HepG2 (cell line): Measurements from ENCODE around the gene IQCH. TPM values are rescaled to one million over a fixed set of nuclear protein-coding genes. Genes with fewer than 3 reads are reported as not detected.

Source experiments
- ATAC-seq: fragments of 200-7000 bp; cut with Tn5 transposase; 3 replicates; pipeline ENCODE4 v1.9.1; 2020; ENCODE audit warnings: mild to moderate bottlenecking, moderate library complexity
- BruUV-seq: library from RNA; stranded (reverse); fragments of 400-500 nt; replicated peaks from 2 replicates; lab custom pipeline; 2021; lab: Mats Ljungman, UMichigan
- CTCF ChIA-PET: fragments of 300-600 bp; formaldehyde crosslinking; extraction: SDS; loops from one replicate; lab custom pipeline; 2021; ENCODE audit warnings: low total read pairs, inconsistent platforms, low intra/inter-chr PET ratio; lab: Yijun Ruan, JAX
- POLR2A ChIA-PET: fragments of 350-600 bp; sonication (Branson Sonifier 250); formaldehyde crosslinking; loops from one replicate; lab custom pipeline; 2020; ENCODE audit warnings: antibody characterized with exemption, inconsistent platforms; lab: Yijun Ruan, JAX
- DNase-seq: peaks from one replicate; pipeline ENCODE4 v3.0.0-alpha.2; 2015; ENCODE audit warnings: low spot score
- FAIRE-seq: peaks from 3 replicates; lab custom pipeline; 2011; peaks lifted over from hg19 to GRCh38; lab: Jason Lieb, UNC
- H2AFZ ChIP-seq: one replicate; pipeline ENCODE4 v1.6.1; 2011; ENCODE audit warnings: low read length, inconsistent platforms
- H3K27ac ChIP-seq: fragments of 300-600 bp; 3 replicates; pipeline ENCODE4 v1.8.0; 2011; ENCODE audit warnings: mixed run types, mild to moderate bottlenecking, mixed read lengths, low read length, inconsistent platforms; ENCODE audit not compliant: insufficient read depth; ENCODE audit errors: extremely low read length
- H3K27me3 ChIP-seq, 2 experiments: fragments of 200-600 bp in 1 of 2; 2 replicates in 1 of 2; 3 replicates in 1 of 2; pipeline versions ENCODE4 v1.6.0 to v1.8.0; 2011; ENCODE audit warnings: low read length in 2 of 2, mild to moderate bottlenecking in 2 of 2, moderate library complexity in 2 of 2, inconsistent platforms in 1 of 2; ENCODE audit not compliant: insufficient read depth in 2 of 2, control insufficient read depth in 1 of 2
- H3K36me3 ChIP-seq, 2 experiments: fragments of 200-600 bp in 1 of 2; replicated peaks in 1 of 2; 2 replicates in 1 of 2; 3 replicates in 1 of 2; pipeline versions ENCODE4 v1.5.1 to v1.8.0; 2011; ENCODE audit warnings: low read length in 2 of 2, inconsistent platforms in 1 of 2; ENCODE audit not compliant: insufficient read depth in 2 of 2, control insufficient read depth in 1 of 2
- H3K4me1 ChIP-seq: 2 replicates; pipeline ENCODE4 v1.5.1; 2012; ENCODE audit warnings: low read length, inconsistent platforms; ENCODE audit not compliant: insufficient read depth
- H3K4me2 ChIP-seq: 2 replicates; pipeline ENCODE4 v1.6.0; 2011; ENCODE audit warnings: low read depth, low read length, inconsistent platforms
- H3K4me3 ChIP-seq, 3 experiments: fragments of 200-600 bp in 1 of 3; sonication (generic), shearing (Covaris generic) in 1 of 3; replicated peaks in 1 of 3; 2 replicates each; pipeline ENCODE4 v1.5.1; 2011 to 2016; ENCODE audit warnings: low read length in 3 of 3, inconsistent platforms in 2 of 3, low read depth in 2 of 3, mild to moderate bottlenecking in 2 of 3, control low read depth in 1 of 3, mixed read lengths in 1 of 3; ENCODE audit not compliant: insufficient read depth in 1 of 3
- H3K79me2 ChIP-seq: one replicate; pipeline ENCODE4 v1.6.1; 2011; ENCODE audit warnings: low read length, inconsistent platforms; ENCODE audit not compliant: insufficient read depth
- H3K9ac ChIP-seq: 2 replicates; pipeline ENCODE4 v1.6.0; 2011; ENCODE audit warnings: mild to moderate bottlenecking, low read depth, low read length, inconsistent platforms; ENCODE audit not compliant: insufficient read depth
- H3K9me3 ChIP-seq: 2 replicates; pipeline ENCODE4 v1.5.1; 2012; ENCODE audit warnings: mild to moderate bottlenecking, low read length
- H4K20me1 ChIP-seq: 2 replicates; pipeline ENCODE4 v1.6.0; 2011; ENCODE audit warnings: inconsistent platforms, mild to moderate bottlenecking, low read length, moderate library complexity; ENCODE audit not compliant: insufficient read depth
- AGO2 ChIP-seq: fragments of 200-400 bp; formaldehyde crosslinking; optimal IDR thresholded peaks from 2 replicates; pipeline ENCODE3; 2017; ENCODE audit warnings: mild to moderate bottlenecking, low read depth, low read length, moderate library complexity
- HNF4G ChIP-seq, 2 experiments: sonication (generic) in 1 of 2; formaldehyde crosslinking in 1 of 2; IDR thresholded peaks; 2 replicates each; pipeline versions ENCODE4 v1.4.0 to v1.6.1; 2011 to 2020; ENCODE audit warnings: borderline replicate concordance in 2 of 2, low read depth in 2 of 2, mild to moderate bottlenecking in 2 of 2, low read length in 1 of 2, missing genetic modification reagents in 1 of 2, moderate library complexity in 1 of 2
- IRF2 ChIP-seq: IDR thresholded peaks from 2 replicates; pipeline ENCODE4 v1.6.1; 2018; ENCODE audit warnings: missing genetic modification reagents, missing compliant biosample characterization
- MEF2D ChIP-seq: sonication (generic); formaldehyde crosslinking; IDR thresholded peaks from 2 replicates; pipeline ENCODE4 v1.5.1; 2020; ENCODE audit warnings: mild to moderate bottlenecking, missing genetic modification reagents
- MTF1 ChIP-seq: sonication (generic); formaldehyde crosslinking; IDR thresholded peaks from 2 replicates; pipeline ENCODE4 v1.5.0; 2020; ENCODE audit warnings: missing genetic modification reagents
- RNF2 ChIP-seq: fragments of 450-650 bp; conservative IDR thresholded peaks from 2 replicates; pipeline ENCODE4 v1.6.1; 2016; ENCODE audit warnings: low read depth
- ZBTB20 ChIP-seq: sonication (generic); formaldehyde crosslinking; IDR thresholded peaks from 2 replicates; pipeline ENCODE4 v1.8.1; 2023; ENCODE audit warnings: missing genetic modification reagents, low read depth, mild to moderate bottlenecking, borderline replicate concordance
- ZBTB4 ChIP-seq: sonication (generic); formaldehyde crosslinking; IDR thresholded peaks from 2 replicates; pipeline ENCODE4 v1.4.0; 2020; ENCODE audit warnings: missing genetic modification reagents, mild to moderate bottlenecking, borderline replicate concordance
- ZBTB7A ChIP-seq: sonication (generic); formaldehyde crosslinking; IDR thresholded peaks from 2 replicates; pipeline ENCODE4 v1.8.0; 2022; ENCODE audit warnings: mild to moderate bottlenecking, missing genetic modification reagents
- ZFP36L2 ChIP-seq: sonication (generic); formaldehyde crosslinking; IDR thresholded peaks from 2 replicates; pipeline ENCODE4 v1.4.0; 2020; ENCODE audit warnings: missing genetic modification reagents
- ZNF225 ChIP-seq: sonication (generic); formaldehyde crosslinking; IDR thresholded peaks from 2 replicates; pipeline ENCODE4 v1.4.0; 2020; ENCODE audit warnings: mild to moderate bottlenecking, missing genetic modification reagents
- ZNF570 ChIP-seq: sonication (generic); formaldehyde crosslinking; IDR thresholded peaks from 2 replicates; pipeline ENCODE4 v1.4.0; 2020; ENCODE audit warnings: mild to moderate bottlenecking, missing genetic modification reagents, borderline replicate concordance
- ZNF768 ChIP-seq: sonication (generic); formaldehyde crosslinking; IDR thresholded peaks from 2 replicates; pipeline ENCODE4 v1.4.0; 2020; ENCODE audit warnings: missing genetic modification reagents
- ZNF83 ChIP-seq: sonication (generic); formaldehyde crosslinking; IDR thresholded peaks from 2 replicates; pipeline ENCODE4 v1.4.0; 2020; ENCODE audit warnings: missing genetic modification reagents, mild to moderate bottlenecking, borderline replicate concordance
- ZNF879 ChIP-seq: sonication (generic); formaldehyde crosslinking; IDR thresholded peaks from 2 replicates; pipeline ENCODE4 v1.8.1; 2023; ENCODE audit warnings: missing genetic modification reagents
- ZNF883 ChIP-seq: sonication (generic); formaldehyde crosslinking; IDR thresholded peaks from 2 replicates; pipeline ENCODE4 v1.5.1; 2020; ENCODE audit warnings: mild to moderate bottlenecking, missing genetic modification reagents; ENCODE audit errors: not compliant biosample characterization
- ZSCAN12 ChIP-seq: sonication (generic); formaldehyde crosslinking; IDR thresholded peaks from 2 replicates; pipeline ENCODE4 v1.9.0; 2021; ENCODE audit warnings: mild to moderate bottlenecking, missing genetic modification reagents
- WGBS: methylation state at CpG from one replicate; pipeline ENCODE4 v1.1.6; 2017; ENCODE audit warnings: low lambda C conversion rate; 5-methylcytosine and 5-hydroxymethylcytosine counted together
- in situ Hi-C: cut with HindIII; loops from 2 replicates; pipeline ENCODE4 v1.10.0; 2017; ENCODE audit warnings: low pct_unique_long_range_greater_than_20kb; ENCODE audit not compliant: extremely low pct_ligation_motif_present
- intact Hi-C: fragments of 100-400 bp; cut with micrococcal nuclease; formaldehyde crosslinking; loops from one replicate; pipeline ENCODE4 v1.10.0; 2022; ENCODE audit not compliant: unreplicated experiment
- polyA plus RNA-seq, 8 experiments: library from polyadenylated mRNA; depleted of rRNA in 3 of 8; stranded (reverse) in 7 of 8; unstranded in 1 of 8; fragments of >200 nt; fragmentation: Illumina TruSeq in 4 of 8; extraction: Trizol in 4 of 8; gene quantifications; 2 replicates each; pipeline versions ENCODE4 v1.2.1 to v1.2.3, GENCODE V29; 2011 to 2016; ENCODE audit warnings: low read depth in 4 of 8, missing spikeins in 1 of 8, mixed read lengths in 1 of 8; ENCODE audit not compliant: insufficient read depth in 1 of 8
- total RNA-seq, 5 experiments: library from RNA; depleted of rRNA; stranded (reverse); fragments of >200 nt; fragmentation: Illumina TruSeq; extraction: Trizol; gene quantifications; 2 replicates each; pipeline ENCODE4 v1.2.3, GENCODE V29; 2016; ENCODE audit warnings: low read depth in 1 of 5
- TF ChIP-seq, protein P1 (sequence below): sonication (generic); formaldehyde crosslinking; IDR thresholded peaks from 2 replicates; pipeline ENCODE4 v1.4.0; 2020; ENCODE audit warnings: missing genetic modification reagents, borderline replicate concordance
- TF ChIP-seq, protein P2 (sequence below): IDR thresholded peaks from 2 replicates; pipeline ENCODE4 v1.6.1; 2016; ENCODE audit warnings: low read depth

IQCH gene
- total and polyA plus RNA-seq, 2 of the 13 experiments (the other 11 are each of a cell fraction or from before 2014, with no cell fraction given), result 0.16 to 0.55 TPM

- FAIRE-seq, result no peak
- TF ChIP-seq ZNF570 (CRISPR knock-in tag) (no peak), MTF1 (CRISPR knock-in tag) (no peak), ZSCAN12 (CRISPR knock-in tag) (no peak), ZNF879 (CRISPR knock-in tag) (no peak), ZNF883 (no peak), ZBTB20 (CRISPR knock-in tag) (no peak), ZFP36L2 (CRISPR knock-in tag) (no peak), MEF2D (CRISPR knock-in tag) (no peak), AGO2 (no peak), RNF2 (no peak), ZNF83 (CRISPR knock-in tag) (no peak), HNF4G (IDR thresholded peaks at IDR 0.05; ENCODE audit: borderline replicate concordance, low read depth, low read length) (no peak), HNF4G (CRISPR knock-in tag; IDR thresholded peaks at IDR 0.05; ENCODE audit: borderline replicate concordance, low read depth) (no peak), ZBTB4 (no peak), ZNF225 (CRISPR knock-in tag) (no peak), ZBTB7A (CRISPR knock-in tag) (no peak), IRF2 (CRISPR knock-in tag) (no peak), ZNF768 (CRISPR knock-in tag) (no peak)
- TF ChIP-seq, protein P1, sequence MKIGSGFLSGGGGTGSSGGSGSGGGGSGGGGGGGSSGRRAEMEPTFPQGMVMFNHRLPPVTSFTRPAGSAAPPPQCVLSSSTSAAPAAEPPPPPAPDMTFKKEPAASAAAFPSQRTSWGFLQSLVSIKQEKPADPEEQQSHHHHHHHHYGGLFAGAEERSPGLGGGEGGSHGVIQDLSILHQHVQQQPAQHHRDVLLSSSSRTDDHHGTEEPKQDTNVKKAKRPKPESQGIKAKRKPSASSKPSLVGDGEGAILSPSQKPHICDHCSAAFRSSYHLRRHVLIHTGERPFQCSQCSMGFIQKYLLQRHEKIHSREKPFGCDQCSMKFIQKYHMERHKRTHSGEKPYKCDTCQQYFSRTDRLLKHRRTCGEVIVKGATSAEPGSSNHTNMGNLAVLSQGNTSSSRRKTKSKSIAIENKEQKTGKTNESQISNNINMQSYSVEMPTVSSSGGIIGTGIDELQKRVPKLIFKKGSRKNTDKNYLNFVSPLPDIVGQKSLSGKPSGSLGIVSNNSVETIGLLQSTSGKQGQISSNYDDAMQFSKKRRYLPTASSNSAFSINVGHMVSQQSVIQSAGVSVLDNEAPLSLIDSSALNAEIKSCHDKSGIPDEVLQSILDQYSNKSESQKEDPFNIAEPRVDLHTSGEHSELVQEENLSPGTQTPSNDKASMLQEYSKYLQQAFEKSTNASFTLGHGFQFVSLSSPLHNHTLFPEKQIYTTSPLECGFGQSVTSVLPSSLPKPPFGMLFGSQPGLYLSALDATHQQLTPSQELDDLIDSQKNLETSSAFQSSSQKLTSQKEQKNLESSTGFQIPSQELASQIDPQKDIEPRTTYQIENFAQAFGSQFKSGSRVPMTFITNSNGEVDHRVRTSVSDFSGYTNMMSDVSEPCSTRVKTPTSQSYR (CRISPR knock-in tag), result no peak
- TF ChIP-seq, protein P2, sequence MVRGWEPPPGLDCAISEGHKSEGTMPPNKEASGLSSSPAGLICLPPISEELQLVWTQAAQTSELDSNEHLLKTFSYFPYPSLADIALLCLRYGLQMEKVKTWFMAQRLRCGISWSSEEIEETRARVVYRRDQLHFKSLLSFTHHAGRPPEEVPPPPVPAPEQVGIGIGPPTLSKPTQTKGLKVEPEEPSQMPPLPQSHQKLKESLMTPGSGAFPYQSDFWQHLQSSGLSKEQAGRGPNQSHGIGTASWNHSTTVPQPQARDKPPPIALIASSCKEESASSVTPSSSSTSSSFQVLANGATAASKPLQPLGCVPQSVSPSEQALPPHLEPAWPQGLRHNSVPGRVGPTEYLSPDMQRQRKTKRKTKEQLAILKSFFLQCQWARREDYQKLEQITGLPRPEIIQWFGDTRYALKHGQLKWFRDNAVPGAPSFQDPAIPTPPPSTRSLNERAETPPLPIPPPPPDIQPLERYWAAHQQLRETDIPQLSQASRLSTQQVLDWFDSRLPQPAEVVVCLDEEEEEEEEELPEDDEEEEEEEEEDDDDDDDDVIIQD (CRISPR knock-in tag), result no peak
These were observed 153.2 kb downstream of the IQCH start for GRCh38 chr15:67407786-67408185.

More at GRCh38 chr15:67407786-67408185, 153.2 kb downstream of the IQCH start:
- in situ Hi-C loops, result no loop called here
- H3K4me3 ChIP-seq, result no peak overlapping the region
- BruUV-seq, result no TSS peak
- 78% methylated on average over 8 of the region's 8 CpGs for WGBS
- POLR2A ChIA-PET, result no interaction called here
- no peaks in the 10 kb centered on the region for H3K36me3 ChIP-seq
- H3K4me1 ChIP-seq, result no peaks in the 10 kb centered on the region
- DNase-seq, result no peak
- H3K9ac ChIP-seq, result no peak overlapping the region
- H3K9me3 ChIP-seq, result no peaks in the 10 kb centered on the region
- ATAC-seq, result no peak
- no peak overlapping the region for H3K27ac ChIP-seq
- intact Hi-C loops, result no loop called here
- no peak overlapping the region for H3K4me2 ChIP-seq
- no peak overlapping the region for H2AFZ ChIP-seq
- no peaks in the 10 kb centered on the region for H3K27me3 ChIP-seq
- CTCF ChIA-PET, result no interaction called here
- H4K20me1 ChIP-seq, result no peaks in the 10 kb centered on the region
- no peaks in the 10 kb centered on the region for H3K79me2 ChIP-seq
